ENCODE data around the gene TNFSF13.

The TNFSF13 gene

DNA sequence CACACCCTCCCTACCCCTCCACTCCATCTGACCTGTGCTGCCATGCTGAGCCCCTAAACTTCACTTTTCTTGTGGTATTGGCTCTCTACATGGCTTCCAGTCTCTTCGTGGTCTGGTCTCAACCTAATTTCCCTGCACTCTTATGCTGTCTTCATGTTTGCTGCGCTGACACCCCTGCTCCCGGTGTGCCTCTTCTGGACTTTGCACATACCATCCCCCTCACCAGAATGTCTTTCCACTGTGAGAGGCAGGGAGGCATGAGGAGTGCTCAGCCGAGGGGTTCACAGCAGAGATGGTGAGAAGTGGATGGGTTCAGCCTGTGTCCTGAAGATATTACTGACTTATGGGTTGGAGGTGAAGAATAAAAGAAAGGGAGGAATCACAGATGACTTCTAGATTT lies 7.2 kb upstream of the TNFSF13 start:
- no peak overlapping the region for H3K4me3 ChIP-seq (replicated peaks in 1 of 2; ENCODE audit: low read depth in 2 of 2, low read length in 2 of 2)
- TF ChIP-seq, protein P1, sequence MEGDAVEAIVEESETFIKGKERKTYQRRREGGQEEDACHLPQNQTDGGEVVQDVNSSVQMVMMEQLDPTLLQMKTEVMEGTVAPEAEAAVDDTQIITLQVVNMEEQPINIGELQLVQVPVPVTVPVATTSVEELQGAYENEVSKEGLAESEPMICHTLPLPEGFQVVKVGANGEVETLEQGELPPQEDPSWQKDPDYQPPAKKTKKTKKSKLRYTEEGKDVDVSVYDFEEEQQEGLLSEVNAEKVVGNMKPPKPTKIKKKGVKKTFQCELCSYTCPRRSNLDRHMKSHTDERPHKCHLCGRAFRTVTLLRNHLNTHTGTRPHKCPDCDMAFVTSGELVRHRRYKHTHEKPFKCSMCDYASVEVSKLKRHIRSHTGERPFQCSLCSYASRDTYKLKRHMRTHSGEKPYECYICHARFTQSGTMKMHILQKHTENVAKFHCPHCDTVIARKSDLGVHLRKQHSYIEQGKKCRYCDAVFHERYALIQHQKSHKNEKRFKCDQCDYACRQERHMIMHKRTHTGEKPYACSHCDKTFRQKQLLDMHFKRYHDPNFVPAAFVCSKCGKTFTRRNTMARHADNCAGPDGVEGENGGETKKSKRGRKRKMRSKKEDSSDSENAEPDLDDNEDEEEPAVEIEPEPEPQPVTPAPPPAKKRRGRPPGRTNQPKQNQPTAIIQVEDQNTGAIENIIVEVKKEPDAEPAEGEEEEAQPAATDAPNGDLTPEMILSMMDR (IDR thresholded peaks at IDR 0.05; ENCODE audit: low read depth, low read length): no peak

DNA sequence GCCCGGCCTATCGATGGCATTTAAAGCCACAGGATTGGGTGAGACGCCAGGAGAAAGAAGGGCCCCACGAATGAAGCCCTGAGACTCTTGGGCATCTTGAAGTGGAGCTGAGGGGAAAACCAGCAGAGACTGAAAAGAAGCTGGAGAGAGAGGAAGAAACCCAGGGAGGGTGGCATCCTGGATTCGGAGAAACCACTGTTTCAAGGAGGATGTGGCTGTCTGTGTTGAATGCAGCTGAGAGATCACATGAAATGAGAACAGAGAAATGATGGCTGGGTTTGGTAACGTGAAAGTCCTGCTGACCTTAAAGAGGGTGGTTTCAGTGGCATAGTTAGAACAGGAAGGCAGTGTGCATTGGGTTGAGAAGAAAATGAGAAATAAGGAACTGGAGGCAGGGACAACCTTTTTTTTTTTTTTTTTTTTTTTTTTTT lies 5.9 kb upstream of the TNFSF13 start:
- TF ChIP-seq, protein P1 (IDR thresholded peaks at IDR 0.05; ENCODE audit: low read depth, low read length): no peak
- no peak for DNase-seq (ENCODE audit: low read depth in 2 of 2)
- H3K4me3 ChIP-seq (replicated peaks in 1 of 2; ENCODE audit: low read depth in 2 of 2, low read length in 2 of 2): no peak overlapping the region

More for the DNA sequence above, 7.2 kb upstream of the TNFSF13 start:
- DNase-seq (ENCODE audit: low read depth in 2 of 2): no peak

DNA sequence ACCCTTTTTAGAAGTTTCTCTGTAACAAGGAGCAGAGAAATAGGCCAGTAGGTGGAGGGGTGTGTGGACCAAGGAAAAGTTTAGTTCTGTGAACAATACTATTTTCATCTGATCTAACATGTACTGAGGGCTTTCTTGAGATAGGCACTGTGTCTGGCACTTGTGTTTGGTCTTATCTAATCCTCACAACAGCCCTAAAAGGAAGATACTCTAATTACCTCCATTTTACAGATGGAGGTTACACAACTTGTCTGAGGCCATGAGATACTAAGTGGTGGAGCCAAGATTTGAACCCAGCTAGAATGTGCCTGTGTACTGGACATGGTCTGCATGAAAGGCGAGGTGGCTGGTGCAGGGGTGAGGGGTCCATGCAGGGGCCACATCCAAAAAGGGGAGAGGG lies 5.2 kb upstream of the TNFSF13 start:
- TF ChIP-seq, protein P1 (IDR thresholded peaks at IDR 0.05; ENCODE audit: low read depth, low read length): no peak
- no peak for DNase-seq (ENCODE audit: low read depth in 2 of 2)
- H3K4me3 ChIP-seq (replicated peaks in 1 of 2; ENCODE audit: low read depth in 2 of 2, low read length in 2 of 2): no peak overlapping the region

DNA sequence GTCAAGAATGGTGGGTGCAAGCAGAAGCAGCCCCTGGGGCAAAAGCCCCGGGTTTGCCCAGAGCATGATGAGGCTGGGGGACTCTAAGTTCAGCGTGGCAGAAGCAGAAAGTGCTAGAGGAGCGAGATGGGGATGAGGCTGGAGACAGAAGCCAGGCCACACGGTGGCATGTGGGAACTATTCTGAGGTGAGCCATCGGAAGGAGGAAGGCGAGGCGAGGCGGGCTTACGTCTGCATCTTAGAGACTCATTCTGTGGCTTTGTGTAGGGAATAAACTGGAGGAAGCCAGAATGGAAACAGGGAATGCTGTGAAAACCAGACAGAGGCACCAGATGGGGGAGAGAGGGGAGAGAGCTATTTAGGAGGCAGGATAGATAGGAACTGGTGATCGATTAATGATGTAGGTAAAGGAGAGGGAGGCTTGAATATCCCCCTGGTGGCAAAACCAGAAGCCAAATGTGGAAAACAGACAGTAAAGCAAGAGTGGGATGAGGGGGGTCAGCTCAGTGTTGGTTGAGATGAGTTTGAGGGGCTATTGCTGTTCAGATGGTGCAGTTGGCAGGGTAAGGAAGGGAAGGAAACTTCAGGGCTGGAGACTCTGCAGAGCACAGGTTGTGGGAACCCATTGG lies 3.1 kb upstream of the TNFSF13 start:
- H3K4me3 ChIP-seq (replicated peaks in 1 of 2; ENCODE audit: low read depth in 2 of 2, low read length in 2 of 2): no peak overlapping the region
- TF ChIP-seq, protein P1 (IDR thresholded peaks at IDR 0.05; ENCODE audit: low read depth, low read length): peak; percentile 5
- no peak for DNase-seq (ENCODE audit: low read depth in 2 of 2)

DNA sequence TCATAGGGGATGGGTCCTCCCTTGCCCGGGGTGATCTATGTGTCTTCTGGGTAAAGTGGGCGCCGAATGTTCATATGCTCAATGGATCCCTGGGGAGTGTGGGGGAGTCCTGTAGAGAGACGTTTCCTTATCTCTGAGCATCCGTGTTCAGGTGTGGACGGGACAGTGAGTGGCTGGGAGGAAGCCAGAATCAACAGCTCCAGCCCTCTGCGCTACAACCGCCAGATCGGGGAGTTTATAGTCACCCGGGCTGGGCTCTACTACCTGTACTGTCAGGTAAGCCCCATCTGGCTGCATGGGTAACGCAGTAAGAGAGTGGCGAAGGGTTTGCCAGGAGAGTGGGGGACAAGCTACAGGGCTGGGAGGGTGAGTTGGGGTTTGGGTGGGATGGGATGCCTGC lies 1.9 kb upstream of the TNFSF13 start:
- TF ChIP-seq, protein P1 (IDR thresholded peaks at IDR 0.05; ENCODE audit: low read depth, low read length): no peak
- no peak for DNase-seq (ENCODE audit: low read depth in 2 of 2)
- no peak overlapping the region for H3K4me3 ChIP-seq (replicated peaks in 1 of 2; ENCODE audit: low read depth in 2 of 2, low read length in 2 of 2)

DNA sequence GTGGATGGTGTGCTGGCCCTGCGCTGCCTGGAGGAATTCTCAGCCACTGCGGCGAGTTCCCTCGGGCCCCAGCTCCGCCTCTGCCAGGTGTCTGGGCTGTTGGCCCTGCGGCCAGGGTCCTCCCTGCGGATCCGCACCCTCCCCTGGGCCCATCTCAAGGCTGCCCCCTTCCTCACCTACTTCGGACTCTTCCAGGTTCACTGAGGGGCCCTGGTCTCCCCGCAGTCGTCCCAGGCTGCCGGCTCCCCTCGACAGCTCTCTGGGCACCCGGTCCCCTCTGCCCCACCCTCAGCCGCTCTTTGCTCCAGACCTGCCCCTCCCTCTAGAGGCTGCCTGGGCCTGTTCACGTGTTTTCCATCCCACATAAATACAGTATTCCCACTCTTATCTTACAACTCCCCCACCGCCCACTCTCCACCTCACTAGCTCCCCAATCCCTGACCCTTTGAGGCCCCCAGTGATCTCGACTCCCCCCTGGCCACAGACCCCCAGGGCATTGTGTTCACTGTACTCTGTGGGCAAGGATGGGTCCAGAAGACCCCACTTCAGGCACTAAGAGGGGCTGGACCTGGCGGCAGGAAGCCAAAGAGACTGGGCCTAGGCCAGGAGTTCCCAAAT lies 1.3 kb upstream of the TNFSF13 start:
- no peak overlapping the region for H3K4me3 ChIP-seq (replicated peaks in 1 of 2; ENCODE audit: low read depth in 2 of 2, low read length in 2 of 2)
- no peak for DNase-seq (ENCODE audit: low read depth in 2 of 2)
- TF ChIP-seq, protein P1 (IDR thresholded peaks at IDR 0.05; ENCODE audit: low read depth, low read length): no peak

Data from cardiac fibroblast (primary cell).